Naive B cell (primary cell): ENCODE data around the gene TMEM107. TPM values are rescaled to one million over a fixed set of nuclear protein-coding genes. Genes with fewer than 3 reads are reported as not detected.

Source experiments
- ATAC-seq, 2 donors: fragments of 150-1000 bp; cut with Tn5 transposase; 2 replicates each; pipeline ENCODE4 v1.10.0; 2021; ENCODE audit warnings: low read depth in 2 of 2, mild to moderate bottlenecking in 2 of 2, moderate library complexity in 2 of 2
- DNase-seq: peaks from one replicate; pipeline ENCODE4 v3.0.0; 2022
- H3K27ac Mint-ChIP-seq, 6 donors: one replicate each; pipeline ENCODE4 v1.8.0; 2020 to 2022; ENCODE audit warnings: mild to moderate bottlenecking in 6 of 6, mixed read lengths in 6 of 6, moderate library complexity in 5 of 6, inconsistent platforms in 2 of 6
- H3K27me3 Mint-ChIP-seq, 3 donors: one replicate each; pipeline ENCODE4 v1.8.0; 2021 to 2022; ENCODE audit warnings: mixed read lengths in 3 of 3, mild to moderate bottlenecking in 1 of 3
- H3K36me3 Mint-ChIP-seq, 2 donors: one replicate each; pipeline ENCODE4 v1.8.0; 2020 to 2022; ENCODE audit warnings: mixed read lengths in 2 of 2, inconsistent platforms in 1 of 2, mild to moderate bottlenecking in 1 of 2
- H3K4me1 Mint-ChIP-seq, 3 donors: one replicate each; pipeline ENCODE4 v1.8.0; 2020 to 2022; ENCODE audit warnings: mixed read lengths in 3 of 3, inconsistent platforms in 1 of 3, mild to moderate bottlenecking in 1 of 3, moderate library complexity in 1 of 3
- H3K4me3 Mint-ChIP-seq, 8 donors: one replicate each; pipeline ENCODE4 v1.8.0; 2020 to 2022; ENCODE audit warnings: mild to moderate bottlenecking in 8 of 8, mixed read lengths in 8 of 8, moderate library complexity in 8 of 8, inconsistent platforms in 2 of 8
- H3K9me3 Mint-ChIP-seq, 7 donors: one replicate each; pipeline ENCODE4 v1.8.0; 2020 to 2022; ENCODE audit warnings: mixed read lengths in 7 of 7, mild to moderate bottlenecking in 5 of 7, inconsistent platforms in 2 of 7, moderate library complexity in 1 of 7
- polyA plus RNA-seq, 6 donors: library from polyadenylated mRNA; unstranded; fragments of 300-500 nt; fragmentation: Illumina TruSeq; gene quantifications; one replicate each; pipeline ENCODE4 v1.2.3, GENCODE V29; 2021; ENCODE audit warnings: low read depth in 6 of 6

The TMEM107 gene
- polyA plus RNA-seq, 6 donors from 2014 or later = 29.9 to 42.3 (median 34.7) TPM

DNA sequence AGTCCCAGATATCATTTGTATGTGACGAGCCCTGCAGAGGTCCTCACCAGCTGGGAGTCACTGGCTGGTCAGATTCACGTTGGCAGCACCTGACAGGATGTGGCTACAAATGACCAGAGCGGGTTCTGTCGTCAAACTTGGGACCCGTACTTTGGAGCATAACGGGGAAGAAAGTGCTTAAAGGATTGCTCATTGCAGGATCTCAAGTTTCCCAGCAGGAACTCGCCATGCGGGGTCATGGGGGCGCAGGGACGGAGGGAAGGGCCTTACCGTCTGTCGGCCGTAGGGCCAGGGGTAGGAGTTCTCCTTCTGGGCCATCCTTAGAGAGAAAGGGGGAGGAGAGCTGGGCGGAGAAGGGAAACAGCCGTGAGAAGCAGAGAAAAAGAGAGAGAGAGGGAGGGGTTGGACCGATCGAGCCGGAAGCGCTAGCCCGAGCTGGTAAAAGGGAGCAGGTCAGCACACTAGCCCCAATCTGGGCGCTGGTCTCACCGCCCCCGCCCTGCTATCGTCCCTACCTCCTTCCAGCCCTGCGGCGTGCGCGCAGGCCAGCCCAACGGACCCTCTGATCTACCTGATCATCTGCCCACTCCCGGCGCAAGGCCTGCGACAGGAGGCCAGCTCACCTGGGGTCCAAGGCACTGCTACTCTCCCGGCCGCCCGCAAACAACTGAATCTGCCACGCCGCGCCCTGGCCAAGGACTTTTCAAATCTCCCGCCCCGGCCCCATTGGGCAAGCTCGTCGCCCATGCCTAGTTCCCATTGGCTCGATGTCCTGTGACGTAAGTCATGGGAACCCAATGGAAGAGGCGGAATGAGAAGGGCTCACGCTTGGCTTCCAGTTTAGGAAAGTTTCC, 34.0 kb upstream of the TMEM107 start, which contains the start of gene AURKB:
Gene AURKB (minus strand): TSS at position 669 of the 854 bp plus-strand sequence. CDS start 351 bp downstream, at position 318.
- peak within 1 kb of the TSS; percentile 86 to 96 (median 92) for H3K4me3 Mint-ChIP-seq
- peak; percentile 88 for DNase-seq
- H3K27ac Mint-ChIP-seq = peak within 1 kb of the TSS; percentile 83 to 94 (median 90)
- peak; percentile 99 to 100 for ATAC-seq
- no peaks in the 10 kb centered on the region for H3K9me3 Mint-ChIP-seq
- peaks cover 18 to 29% (median 23%) of the 10 kb centered on the region in 3 donors for H3K4me1 Mint-ChIP-seq
- H3K36me3 Mint-ChIP-seq = no peaks in the 10 kb centered on the region
- H3K27me3 Mint-ChIP-seq = no peaks in the 10 kb centered on the region

DNA sequence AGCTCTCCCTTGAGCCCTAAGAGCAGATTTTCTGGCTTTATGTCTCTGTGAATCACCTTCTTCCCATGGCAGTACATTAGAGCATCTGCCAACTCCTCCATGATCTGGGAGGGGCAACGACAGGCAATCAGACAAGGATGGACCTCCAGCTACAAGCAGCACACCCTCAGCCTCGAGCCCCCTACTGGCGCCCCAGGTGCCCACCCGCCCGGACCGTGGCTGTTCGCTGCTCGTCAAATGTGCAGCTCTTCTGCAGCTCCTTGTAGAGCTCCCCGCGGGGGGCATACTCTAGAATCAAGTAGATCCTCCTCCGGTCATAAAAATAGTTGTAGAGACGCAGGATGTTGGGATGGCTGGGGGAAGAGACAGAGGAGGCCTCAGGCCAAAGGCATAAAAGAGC, 30.4 kb upstream of the TMEM107 start:
- peaks cover 18 to 28% (median 23%) of the 10 kb centered on the region in 3 donors for H3K4me1 Mint-ChIP-seq
- no peak overlapping the region for H3K27ac Mint-ChIP-seq
- H3K9me3 Mint-ChIP-seq = no peaks in the 10 kb centered on the region
- DNase-seq = no peak
- ATAC-seq = no peak
- no peaks in the 10 kb centered on the region for H3K27me3 Mint-ChIP-seq
- H3K4me3 Mint-ChIP-seq = peak overlapping the region in 1 of 8 donors; percentile 49
- no peaks in the 10 kb centered on the region for H3K36me3 Mint-ChIP-seq

DNA sequence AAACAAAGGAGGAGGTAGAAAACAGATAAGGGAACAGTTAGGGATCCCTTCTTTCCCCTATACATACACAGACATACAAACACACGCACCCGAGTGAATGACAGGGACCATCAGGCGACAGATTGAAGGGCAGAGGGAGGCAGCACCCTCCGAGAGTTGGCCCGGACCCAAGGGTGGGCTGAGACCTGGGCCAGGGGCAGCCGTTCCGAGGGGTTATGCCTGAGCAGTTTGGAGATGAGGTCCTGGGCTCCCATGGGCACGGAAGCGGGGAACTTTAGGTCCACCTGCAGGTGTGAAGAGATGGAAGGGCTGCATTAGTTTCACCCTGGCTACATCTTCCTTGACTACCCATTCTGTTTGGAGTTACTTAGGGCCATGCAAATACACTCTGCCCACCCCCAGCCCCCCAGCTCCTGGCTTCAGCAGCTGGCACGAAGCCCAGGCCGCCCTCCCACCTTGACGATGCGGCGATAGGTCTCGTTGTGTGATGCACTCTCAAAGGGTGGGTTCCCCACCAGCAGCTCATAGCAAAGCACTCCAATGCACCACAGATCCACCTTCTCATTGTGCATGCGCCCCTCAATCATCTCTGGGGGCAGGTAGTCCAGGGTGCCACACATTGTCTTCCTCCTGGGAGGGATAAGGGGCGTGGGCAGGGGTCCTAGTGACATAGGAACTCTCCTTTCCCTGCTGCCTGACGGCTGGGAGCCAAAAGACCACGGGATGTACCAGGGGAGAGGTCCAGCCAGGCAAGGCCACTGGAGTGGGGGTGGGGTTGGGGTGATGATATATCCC, 28.8 kb upstream of the TMEM107 start:
- no peaks in the 10 kb centered on the region for H3K36me3 Mint-ChIP-seq
- ATAC-seq = no peak
- H3K4me1 Mint-ChIP-seq = peaks cover 8 to 20% (median 16%) of the 10 kb centered on the region in 3 donors
- no peaks in the 10 kb centered on the region for H3K27me3 Mint-ChIP-seq
- DNase-seq = no peak
- H3K4me3 Mint-ChIP-seq = peak overlapping the region in 1 of 8 donors; percentile 54
- no peak overlapping the region for H3K27ac Mint-ChIP-seq
- H3K9me3 Mint-ChIP-seq = peaks cover 0 to 2% (median 0%) of the 10 kb centered on the region in 7 donors

DNA sequence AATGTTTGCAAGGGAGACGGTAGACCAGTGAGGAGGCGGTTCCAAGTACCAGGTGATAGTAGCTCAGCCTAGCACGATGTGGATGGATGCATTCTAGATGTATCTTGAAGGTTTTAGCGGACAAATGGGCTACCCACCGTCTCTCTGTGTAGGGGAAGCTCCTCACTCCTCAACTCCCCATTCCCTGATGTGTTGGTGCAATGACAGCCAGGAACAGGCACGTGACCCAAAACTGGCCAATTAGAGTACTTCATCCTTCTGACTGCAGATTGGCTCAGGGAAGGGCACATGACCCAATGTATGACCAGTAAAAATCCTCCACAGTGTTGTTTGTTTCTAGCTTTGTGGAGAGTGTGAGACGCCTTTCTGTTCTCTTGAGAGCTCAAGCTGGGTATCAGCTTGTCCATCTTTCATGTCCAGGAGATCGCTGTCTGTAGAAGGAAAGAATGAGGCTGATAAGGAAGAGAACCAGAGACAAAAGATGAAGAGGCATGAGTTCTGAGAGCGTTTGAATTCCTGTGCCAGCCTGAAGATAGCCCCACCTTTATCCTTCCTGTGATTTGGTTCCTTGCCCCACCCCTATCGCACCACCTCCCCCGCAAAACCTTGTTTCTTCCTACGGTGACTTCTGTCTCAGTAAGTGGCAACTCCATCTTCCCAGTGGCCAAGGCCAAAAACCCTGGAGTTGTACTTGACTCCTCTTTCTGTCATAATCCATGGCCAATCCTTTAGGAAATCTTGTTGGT, 16.1 kb upstream of the TMEM107 start:
- ATAC-seq = no peak
- Mint-ChIP-seq H3K27ac (no peak overlapping the region), H3K9me3 (no peaks in the 10 kb centered on the region), H3K27me3 (no peaks in the 10 kb centered on the region), H3K4me1 (peaks cover 10 to 11% (median 11%) of the 10 kb centered on the region in 3 donors), H3K36me3 (no peaks in the 10 kb centered on the region), H3K4me3 (no peak overlapping the region)
- DNase-seq = peak; percentile 57

DNA sequence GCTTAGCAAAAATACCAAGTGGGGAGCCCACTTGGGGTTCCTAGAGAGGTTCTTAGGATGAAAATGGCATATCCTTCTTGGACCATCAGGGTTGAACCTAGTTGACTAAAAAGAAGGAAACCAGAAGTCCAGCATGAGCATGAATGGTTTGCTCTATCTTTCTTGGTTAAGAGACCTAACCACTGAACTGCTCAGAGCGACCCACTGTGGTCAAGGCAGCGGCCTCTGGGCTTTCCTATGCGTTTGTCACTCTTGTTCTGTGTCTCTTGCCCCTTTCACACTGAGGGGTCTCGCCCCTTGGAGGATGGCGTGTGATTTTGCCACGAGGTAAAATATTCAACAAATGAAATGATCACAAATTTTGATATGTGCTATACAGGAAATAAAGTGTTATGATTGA, 14.3 kb upstream of the TMEM107 start:
- ATAC-seq (no peak), DNase-seq (no peak)
- H3K27me3 Mint-ChIP-seq = no peaks in the 10 kb centered on the region
- no peak overlapping the region for H3K4me3 Mint-ChIP-seq
- no peaks in the 10 kb centered on the region for H3K9me3 Mint-ChIP-seq
- no peaks in the 10 kb centered on the region for H3K36me3 Mint-ChIP-seq
- H3K27ac Mint-ChIP-seq = peak overlapping the region in 5 of 6 donors; percentile 0 to 96 (median 77)
- H3K4me1 Mint-ChIP-seq = peaks cover 5 to 11% (median 11%) of the 10 kb centered on the region in 3 donors

DNA sequence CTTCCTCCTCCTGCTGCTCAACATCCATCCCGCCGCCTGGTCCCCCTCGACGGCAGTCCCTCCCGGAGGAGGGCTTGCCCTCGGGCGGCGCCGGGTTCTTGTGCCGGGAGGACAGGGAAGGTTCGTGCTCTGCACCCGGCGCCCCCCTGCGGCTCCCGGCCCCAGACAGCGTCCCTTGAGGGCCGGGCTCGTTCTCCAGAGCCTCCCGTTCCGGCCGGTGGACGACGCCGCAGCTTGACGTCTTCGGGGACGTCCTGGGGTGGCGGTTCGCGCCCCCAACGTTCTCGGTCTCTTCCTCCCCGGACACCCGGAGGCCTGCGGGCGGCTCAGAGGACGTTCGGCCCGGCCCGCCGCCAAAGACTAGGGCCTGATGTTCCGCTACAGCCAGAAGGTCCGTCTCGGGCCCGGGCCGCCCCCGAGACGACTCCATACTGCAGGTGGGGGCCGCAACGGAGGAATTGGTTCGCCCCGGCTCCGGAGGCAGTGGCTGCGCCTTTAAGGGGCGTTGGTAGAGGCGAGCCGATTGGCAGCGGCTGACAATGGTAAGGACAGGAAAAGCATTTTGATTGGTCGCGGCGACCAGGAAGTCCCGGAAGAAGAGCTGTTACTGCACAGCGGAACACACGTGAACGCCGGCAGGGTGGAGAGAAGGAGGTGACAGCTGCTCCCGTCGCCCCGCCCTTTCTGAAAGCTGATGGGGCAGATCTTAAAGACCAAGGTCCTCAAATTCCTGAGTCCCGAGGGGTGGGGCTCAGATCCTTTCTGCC, 13.7 kb upstream of the TMEM107 start, which contains the start of gene BORCS6:
Gene BORCS6 (minus strand): TSS at position 470 of the 767 bp plus-strand sequence. CDS start 40 bp downstream, at position 430.
- H3K4me1 Mint-ChIP-seq = peaks cover 5 to 13% (median 11%) of the 10 kb centered on the region in 3 donors
- ATAC-seq (peak; percentile 66 to 69), DNase-seq (peak; percentile 94)
- no peaks in the 10 kb centered on the region for H3K9me3 Mint-ChIP-seq
- peak within 1 kb of the TSS in 5 of 6 donors; percentile 77 to 96 (median 93) for H3K27ac Mint-ChIP-seq
- no peaks in the 10 kb centered on the region for H3K27me3 Mint-ChIP-seq
- H3K4me3 Mint-ChIP-seq = no peak within 1 kb of the TSS
- H3K36me3 Mint-ChIP-seq = no peaks in the 10 kb centered on the region

DNA sequence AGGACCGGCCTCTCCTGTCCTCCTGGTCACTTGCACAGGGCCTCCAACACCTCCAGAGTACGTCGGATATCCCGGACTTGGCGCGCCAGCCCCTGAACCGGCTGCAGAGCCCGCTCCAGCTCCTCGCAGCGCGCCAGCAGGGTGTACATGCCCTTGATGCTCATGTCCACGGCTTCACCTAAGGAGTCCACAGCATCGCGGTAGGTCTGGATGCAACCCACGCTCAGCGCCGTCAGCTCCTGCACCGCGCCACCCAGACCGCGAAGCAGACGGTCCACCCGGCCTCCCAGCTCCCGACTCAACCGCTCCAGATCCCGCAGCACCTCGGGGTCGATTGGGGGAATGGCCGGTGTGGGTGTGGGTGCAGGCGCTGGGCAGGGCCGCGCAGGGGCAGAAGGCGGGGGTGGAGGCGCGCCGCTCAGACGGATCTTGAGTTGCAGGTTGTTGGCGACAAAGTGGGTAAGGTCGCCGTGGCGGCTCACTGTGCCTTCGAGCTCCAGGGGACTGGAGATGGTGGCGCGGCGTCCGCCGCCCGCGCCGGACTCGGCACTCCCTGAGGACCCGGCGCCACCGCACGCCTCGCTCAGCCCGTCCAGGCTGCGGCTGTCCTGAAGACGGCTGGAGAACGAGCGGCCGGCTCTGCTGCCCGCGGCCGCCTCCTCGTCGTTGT, 13.0 kb upstream of the TMEM107 start:
- H3K4me3 Mint-ChIP-seq = no peak overlapping the region
- H3K27me3 Mint-ChIP-seq = no peaks in the 10 kb centered on the region
- peaks cover 8 to 17% (median 14%) of the 10 kb centered on the region in 3 donors for H3K4me1 Mint-ChIP-seq
- no peaks in the 10 kb centered on the region for H3K36me3 Mint-ChIP-seq
- ATAC-seq (no peak), DNase-seq (peak; percentile 41)
- peak overlapping the region in 4 of 6 donors; percentile 15 to 96 (median 54) for H3K27ac Mint-ChIP-seq
- no peaks in the 10 kb centered on the region for H3K9me3 Mint-ChIP-seq

DNA sequence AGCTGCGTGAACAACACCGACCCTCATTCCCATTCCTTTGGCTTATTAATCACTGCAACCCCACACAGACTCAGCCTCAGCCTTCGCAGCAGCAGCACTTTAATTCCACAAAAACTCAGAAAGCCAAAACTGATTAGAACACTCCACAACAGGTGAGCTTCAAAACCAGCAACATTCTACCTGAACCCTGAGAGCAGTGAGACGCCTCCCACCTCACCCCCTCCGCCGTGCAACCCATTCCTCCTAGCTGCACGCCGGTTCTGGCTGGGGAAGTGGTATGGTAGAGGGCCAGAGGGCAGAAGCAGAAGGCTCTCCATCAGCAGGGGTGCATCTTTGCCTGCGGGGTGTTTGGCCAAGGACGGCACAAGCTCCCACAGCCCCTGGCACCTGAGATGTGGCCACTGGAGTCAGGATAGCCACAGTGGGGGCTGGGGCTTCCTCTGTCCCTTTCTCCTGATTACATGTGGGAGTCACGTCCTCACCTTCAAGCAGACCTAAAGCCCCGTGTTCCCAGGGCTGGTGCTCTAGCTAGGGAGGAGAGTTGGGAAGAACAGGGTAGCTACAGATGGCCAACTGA, 12.2 kb upstream of the TMEM107 start:
- DNase-seq = no peak
- H3K36me3 Mint-ChIP-seq = no peaks in the 10 kb centered on the region

DNA sequence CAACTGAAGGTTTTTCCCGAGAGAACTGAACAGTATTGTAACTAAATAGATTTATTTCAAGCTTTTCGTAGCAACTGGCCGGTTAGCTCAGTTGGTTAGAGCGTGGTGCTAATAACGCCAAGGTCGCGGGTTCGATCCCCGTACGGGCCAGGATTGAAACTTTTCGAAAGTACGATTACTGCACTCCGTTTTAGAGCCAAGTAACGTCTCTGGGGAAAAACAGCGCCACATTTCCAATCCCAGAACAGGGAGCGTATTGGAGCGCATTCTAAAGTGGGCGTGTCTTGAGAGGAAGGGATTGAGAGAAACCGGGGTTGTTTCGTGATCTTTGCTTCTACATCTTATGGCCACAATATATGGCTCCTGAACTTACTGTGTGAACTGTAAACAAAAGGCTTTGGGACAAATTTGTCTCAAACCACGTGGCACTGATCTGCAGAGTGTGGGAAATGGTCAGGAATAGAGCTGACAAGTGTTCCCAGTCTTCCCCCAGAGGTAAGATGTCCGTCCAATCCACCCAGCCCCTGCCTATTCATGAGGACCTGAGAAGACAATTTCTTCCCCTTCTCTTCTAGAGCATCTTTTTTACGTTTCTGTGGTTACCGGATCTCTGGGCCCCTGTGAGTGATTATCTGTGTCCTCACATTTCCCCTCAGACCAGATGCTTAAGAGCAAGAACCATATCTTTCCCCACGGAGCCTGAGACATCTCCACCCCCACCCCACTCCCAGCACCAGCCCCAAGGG, 11.5 kb upstream of the TMEM107 start:
- DNase-seq (peak; percentile 89), ATAC-seq (peak; percentile 13 to 27)
- no peaks in the 10 kb centered on the region for H3K36me3 Mint-ChIP-seq
- no peak overlapping the region for H3K27ac Mint-ChIP-seq
- H3K9me3 Mint-ChIP-seq = no peaks in the 10 kb centered on the region
- H3K27me3 Mint-ChIP-seq = no peaks in the 10 kb centered on the region
- H3K4me3 Mint-ChIP-seq = no peak overlapping the region
- peaks cover 13 to 17% (median 17%) of the 10 kb centered on the region in 3 donors for H3K4me1 Mint-ChIP-seq

More for the DNA sequence above, 12.2 kb upstream of the TMEM107 start:
- ATAC-seq = no peak
- Mint-ChIP-seq H3K27me3 (no peaks in the 10 kb centered on the region), H3K4me3 (no peak overlapping the region), H3K9me3 (no peaks in the 10 kb centered on the region), H3K4me1 (peaks cover 13 to 17% (median 17%) of the 10 kb centered on the region in 3 donors), H3K27ac (peak overlapping the region in 2 of 6 donors; percentile 36 to 72)

DNA sequence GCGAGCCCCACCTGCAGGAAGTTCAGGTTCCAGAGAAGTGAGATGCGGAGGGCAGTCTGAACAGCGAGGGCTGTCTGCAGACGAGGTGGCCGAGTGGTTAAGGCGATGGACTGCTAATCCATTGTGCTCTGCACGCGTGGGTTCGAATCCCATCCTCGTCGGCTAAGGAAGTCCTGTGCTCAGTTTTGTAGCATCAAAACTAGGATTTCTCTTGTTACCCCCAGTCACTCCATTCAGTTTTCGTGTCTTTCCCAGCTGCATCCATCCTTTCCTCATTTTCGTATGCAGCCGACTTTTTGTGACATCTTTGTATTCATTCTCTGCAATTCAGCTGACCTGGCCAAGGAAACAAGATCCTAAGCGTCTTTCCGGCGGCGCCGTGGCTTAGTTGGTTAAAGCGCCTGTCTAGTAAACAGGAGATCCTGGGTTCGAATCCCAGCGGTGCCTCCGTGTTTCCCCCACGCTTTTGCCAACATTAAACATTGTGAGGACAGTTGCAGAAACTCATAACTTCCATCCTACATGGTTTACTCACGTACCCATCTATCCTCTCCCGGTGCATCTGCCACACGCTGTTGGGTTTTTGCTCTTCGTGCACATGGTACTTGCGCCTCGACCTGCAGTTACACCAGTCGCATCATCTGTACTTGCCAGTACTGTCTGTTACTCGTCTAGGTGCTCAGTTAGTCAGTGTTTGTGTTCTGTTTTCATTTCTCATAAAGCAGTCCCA, 10.8 kb upstream of the TMEM107 start:
- Mint-ChIP-seq H3K4me1 (peaks cover 13 to 20% (median 17%) of the 10 kb centered on the region in 3 donors), H3K36me3 (no peaks in the 10 kb centered on the region), H3K27ac (no peak overlapping the region), H3K9me3 (no peaks in the 10 kb centered on the region), H3K4me3 (no peak overlapping the region), H3K27me3 (no peaks in the 10 kb centered on the region)
- ATAC-seq = peak; percentile 46 to 48
- DNase-seq = peak; percentile 88

DNA sequence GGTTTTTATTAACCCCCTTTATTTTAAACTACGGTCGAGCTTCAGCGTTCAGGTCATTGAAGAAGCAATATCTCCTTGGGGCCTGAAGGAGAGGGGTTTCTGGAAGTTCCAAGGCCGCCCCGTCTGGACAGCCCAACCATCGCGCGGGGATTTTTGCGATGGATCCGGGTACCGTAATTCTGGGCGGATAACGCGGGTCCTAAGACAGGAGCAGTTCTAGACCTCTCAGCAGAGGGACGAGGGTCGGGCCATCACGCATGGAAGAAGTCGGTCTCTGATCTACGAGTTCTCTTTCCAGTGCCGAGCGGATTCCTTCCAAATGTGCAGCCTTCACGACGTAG, 10.2 kb upstream of the TMEM107 start:
- H3K27me3 Mint-ChIP-seq = no peaks in the 10 kb centered on the region
- peaks cover 13 to 22% (median 17%) of the 10 kb centered on the region in 3 donors for H3K4me1 Mint-ChIP-seq
- ATAC-seq (no peak), DNase-seq (no peak)
- no peaks in the 10 kb centered on the region for H3K36me3 Mint-ChIP-seq
- H3K9me3 Mint-ChIP-seq = no peaks in the 10 kb centered on the region
- no peak overlapping the region for H3K27ac Mint-ChIP-seq
- no peak overlapping the region for H3K4me3 Mint-ChIP-seq
